GM23248 (cell line): ENCODE results near the gene EPHA1. TPM values are rescaled to one million over a fixed set of nuclear protein-coding genes. Genes with fewer than 3 reads are reported as not detected.
"Not testable (repeated sequence)": the region's sequence is repeated elsewhere in the genome, so short reads cannot be mapped to it uniquely, and the experiment has no call there.

Experiments used
- DNase-seq: peaks from one replicate; pipeline ENCODE4 v3.0.0-alpha.2; 2015
- H2AFZ ChIP-seq: fragments of 200-600 bp; sonication (generic); 2 replicates; pipeline ENCODE4 v1.6.1; 2016; ENCODE audit warnings: antibody characterized with exemption
- H3F3A ChIP-seq: fragments of 200-600 bp; sonication (generic); 2 replicates; pipeline ENCODE4 v1.6.1; 2016; ENCODE audit warnings: mild to moderate bottlenecking, antibody characterized with exemption, mixed run types; ENCODE audit not compliant: insufficient read depth
- H3K27ac ChIP-seq: fragments of 200-600 bp; sonication (generic); 2 replicates; pipeline ENCODE4 v1.5.1; 2016; ENCODE audit warnings: mild to moderate bottlenecking
- H3K27me3 ChIP-seq: fragments of 200-600 bp; sonication (generic); replicated peaks from 2 replicates; pipeline ENCODE4 v1.6.1; 2016; ENCODE audit warnings: mild to moderate bottlenecking; ENCODE audit not compliant: insufficient read depth
- H3K36me3 ChIP-seq: fragments of 200-600 bp; sonication (generic); 2 replicates; pipeline ENCODE4 v1.6.1; 2016; ENCODE audit warnings: low read depth, mild to moderate bottlenecking
- H3K4me1 ChIP-seq: fragments of 200-600 bp; sonication (generic); 2 replicates; pipeline ENCODE4 v1.6.1; 2016; ENCODE audit warnings: mild to moderate bottlenecking; ENCODE audit not compliant: insufficient read depth
- H3K4me2 ChIP-seq: fragments of 200-600 bp; sonication (generic); one replicate; pipeline ENCODE4 v1.6.1; 2016; ENCODE audit warnings: mild to moderate bottlenecking; ENCODE audit not compliant: unreplicated experiment
- H3K4me3 ChIP-seq: fragments of 200-600 bp; sonication (generic); 2 replicates; pipeline ENCODE4 v1.5.1; 2016; ENCODE audit warnings: mild to moderate bottlenecking
- H3K79me2 ChIP-seq: fragments of 200-600 bp; sonication (generic); 2 replicates; pipeline ENCODE4 v1.6.1; 2016; ENCODE audit warnings: mild to moderate bottlenecking; ENCODE audit not compliant: insufficient read depth
- H3K9ac ChIP-seq: fragments of 200-600 bp; sonication (generic); 2 replicates; pipeline ENCODE4 v1.6.1; 2016; ENCODE audit warnings: mild to moderate bottlenecking
- H3K9me2 ChIP-seq: fragments of 200-600 bp; sonication (generic); 2 replicates; pipeline ENCODE4 v1.6.1; 2016; ENCODE audit warnings: mixed run types, mild to moderate bottlenecking, moderate library complexity; ENCODE audit not compliant: insufficient read depth
- H3K9me3 ChIP-seq: fragments of 200-600 bp; sonication (generic); one replicate; pipeline ENCODE4 v1.6.1; 2017; ENCODE audit warnings: low read depth
- H4K20me1 ChIP-seq: fragments of 200-600 bp; sonication (generic); 2 replicates; pipeline ENCODE4 v1.6.0; 2016; ENCODE audit not compliant: insufficient read depth
- EZH2 ChIP-seq: fragments of 200-600 bp; sonication (generic); IDR thresholded peaks from 2 replicates; pipeline ENCODE4 v1.6.1; 2018; ENCODE audit warnings: antibody characterized with exemption, mild to moderate bottlenecking; ENCODE audit not compliant: insufficient read depth, poor library complexity, severe bottlenecking
- EZH2phosphoT487 ChIP-seq: fragments of 200-600 bp; sonication (generic); IDR thresholded peaks from 2 replicates; pipeline ENCODE4 v1.6.1; 2018; ENCODE audit warnings: antibody characterized with exemption, moderate library complexity, mild to moderate bottlenecking, low read depth; ENCODE audit not compliant: insufficient read depth
- WGBS, 2 experiments: methylation state at CpG; one replicate each; pipeline ENCODE4 v1.1.6; 2015 to 2017; ENCODE audit warnings: low lambda C conversion rate in 2 of 2, low coverage in 1 of 2; ENCODE audit errors: missing lambda C conversion rate in 2 of 2; 5-methylcytosine and 5-hydroxymethylcytosine counted together
- in situ Hi-C: fragments of 300-500 bp; cut with MboI; formaldehyde crosslinking; loops from 2 replicates; pipeline ENCODE4 v1.15.0; 2020
- polyA plus RNA-seq: library from polyadenylated mRNA; unstranded; fragments of >200 nt; fragmentation: Nextera tagmentation; extraction: Ambion mirVana; gene quantifications from 2 replicates; pipeline ENCODE4 v1.2.1, GENCODE V29; 2016
- total RNA-seq: library from RNA; depleted of rRNA; stranded (reverse); fragments of >200 nt; shearing (Covaris generic); gene quantifications from 2 replicates; pipeline ENCODE4 v1.2.3, GENCODE V29; 2014

The EPHA1 gene
- total and polyA plus RNA-seq, 2 experiments from 2014 or later = 0.83 TPM; not detected in 1

DNA sequence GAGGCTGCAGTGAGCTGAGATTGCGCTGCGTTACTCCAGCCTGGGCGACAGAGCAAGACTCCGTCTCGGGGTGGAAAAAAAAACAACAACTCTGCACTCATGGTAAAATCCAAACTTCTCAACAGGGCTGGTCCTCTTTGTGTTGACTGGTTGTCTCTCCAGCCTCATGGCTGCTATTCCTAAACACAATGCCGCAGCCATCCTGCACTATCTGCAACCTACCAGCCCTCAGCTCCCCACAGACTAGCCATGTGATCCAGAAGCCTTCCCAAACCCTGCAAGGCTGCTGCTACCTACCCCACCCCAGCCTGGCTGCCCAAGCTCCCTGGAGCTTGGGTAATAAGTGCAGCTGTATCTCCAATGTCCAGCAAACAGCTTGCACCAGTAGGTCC lies 15.8 kb downstream of the EPHA1 start:
- no peak for DNase-seq
- Histone ChIP-seq H3K4me2 (no peak overlapping the region), H3K36me3 (peaks cover 27% of the 10 kb centered on the region), H3F3A (peaks cover 56% of the 10 kb centered on the region), H3K9me3 (no peaks in the 10 kb centered on the region), H4K20me1 (no peaks in the 10 kb centered on the region; the same call in 1 of the 2 replicates), H3K4me1 (peaks cover 38% of the 10 kb centered on the region), H3K79me2 (peaks cover 11% of the 10 kb centered on the region), H3K9ac (no peak overlapping the region), H3K27ac (no peak overlapping the region; the same call in 1 of the 2 replicates), H3K9me2 (no peaks in the 10 kb centered on the region), H2AFZ (no peak overlapping the region), H3K4me3 (no peak overlapping the region), H3K27me3 (no peaks in the 10 kb centered on the region)
- in situ Hi-C loops = no loop called here
- TF ChIP-seq EZH2 (no peak), EZH2phosphoT487 (no peak)
- WGBS, 2 experiments = 97 to 99% methylated on average over 6 of the region's 6 CpGs

DNA sequence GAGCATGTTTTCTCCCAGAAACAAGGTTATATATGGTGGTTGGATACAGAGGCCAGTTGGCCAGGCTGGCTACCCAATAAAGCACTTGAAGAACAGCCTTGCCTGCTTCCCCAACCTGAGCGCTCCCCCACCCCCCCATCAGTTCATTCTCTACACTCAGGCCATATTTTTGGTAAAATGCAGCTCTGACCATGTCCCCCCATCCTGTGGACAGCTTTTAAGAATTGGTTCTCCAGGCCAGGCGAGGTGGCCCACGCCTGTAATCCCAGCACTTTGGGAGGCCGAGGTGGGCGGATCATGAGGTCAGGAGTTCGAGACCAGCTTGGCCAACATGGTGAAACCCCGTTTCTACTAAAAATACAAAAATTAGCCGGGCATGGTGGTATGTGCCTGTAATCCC lies 16.2 kb downstream of the EPHA1 start:
- H3K4me3 ChIP-seq, H3K27me3 ChIP-seq, in situ Hi-C loops, H3K9me3 ChIP-seq, DNase-seq, H4K20me1 ChIP-seq, H3K9ac ChIP-seq, H3K9me2 ChIP-seq, H2AFZ ChIP-seq: not testable (repeated sequence)
- 90 to 98% methylated on average over 6 to 8 of the region's 8 CpGs for WGBS, 2 experiments
- peak overlapping the region; percentile 45 for H3K4me2 ChIP-seq
- peaks cover 60% of the 10 kb centered on the region for H3F3A ChIP-seq
- peaks cover 27% of the 10 kb centered on the region for H3K36me3 ChIP-seq
- peak overlapping the region; percentile 79 for H3K27ac ChIP-seq
- peaks cover 38% of the 10 kb centered on the region for H3K4me1 ChIP-seq
- peaks cover 15% of the 10 kb centered on the region for H3K79me2 ChIP-seq

DNA sequence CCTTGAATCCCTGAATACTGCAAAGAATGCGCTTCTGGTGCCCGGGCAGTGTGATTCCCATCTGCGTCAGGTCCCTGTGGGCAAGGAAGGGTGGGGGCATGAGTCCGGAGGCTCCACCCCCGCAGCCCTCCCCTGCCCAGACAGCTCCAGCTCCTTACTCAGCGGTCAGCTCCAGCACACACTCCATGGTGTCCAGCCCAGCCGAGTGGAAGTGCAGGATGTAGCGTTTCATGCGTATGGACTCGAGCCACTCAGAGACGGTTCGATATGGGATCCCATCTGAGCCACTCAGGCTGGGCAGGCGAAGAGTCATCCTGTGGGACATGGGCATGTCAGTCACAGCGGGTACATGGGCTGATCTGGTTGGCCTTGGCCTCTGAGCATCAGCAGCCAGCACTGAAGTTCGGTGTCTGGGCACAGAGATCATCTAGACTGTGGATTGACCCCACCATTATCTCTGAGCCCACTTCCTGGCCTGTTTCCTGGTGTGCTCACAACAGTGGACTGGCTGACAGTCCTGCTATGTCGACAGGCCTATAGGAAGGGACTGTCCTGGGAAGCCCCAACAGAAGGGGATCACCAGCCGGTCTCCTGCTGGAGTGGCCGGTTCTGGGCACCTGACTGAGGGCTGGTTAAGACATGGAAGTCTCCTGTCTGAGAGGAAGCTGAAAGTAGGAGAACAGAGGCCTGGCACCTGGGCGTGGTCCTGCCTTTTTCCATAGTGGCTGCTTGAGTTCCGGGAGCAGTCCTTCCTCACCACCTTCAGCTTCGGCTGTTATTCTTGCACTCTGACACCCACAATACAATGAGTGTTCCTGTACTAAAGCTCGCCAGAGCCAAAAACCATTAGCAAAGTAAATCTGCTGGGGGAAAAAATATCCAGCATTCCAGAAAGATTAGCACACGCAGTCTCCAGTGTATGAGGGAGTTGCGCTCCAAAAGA lies 16.9 kb downstream of the EPHA1 start:
- Histone ChIP-seq H3K27ac (peak overlapping the region; percentile 79), H3K4me2 (peak overlapping the region; percentile 63), H3K79me2 (peaks cover 22% of the 10 kb centered on the region), H2AFZ (no peak overlapping the region), H3K36me3 (peaks cover 27% of the 10 kb centered on the region), H3F3A (peaks cover 67% of the 10 kb centered on the region), H3K27me3 (no peaks in the 10 kb centered on the region), H4K20me1 (no peaks in the 10 kb centered on the region; the same call in 1 of the 2 replicates), H3K9me3 (no peaks in the 10 kb centered on the region), H3K4me1 (peaks cover 39% of the 10 kb centered on the region), H3K9ac (peak overlapping the region; percentile 50), H3K9me2 (no peaks in the 10 kb centered on the region), H3K4me3 (0 out of 2 replicates have a peak overlapping the region, but pooled peaks have one; percentile 14)
- DNase-seq = peak; percentile 89
- in situ Hi-C loops = no loop called here
- TF ChIP-seq EZH2 = no peak
- no peak for TF ChIP-seq EZH2phosphoT487
- 58 to 63% methylated on average over 22 to 24 of the region's 24 CpGs for WGBS, 2 experiments

GRCh38 chr7:143390773-143391317 lies 17.8 kb downstream of the EPHA1 start:
- Histone ChIP-seq H3K4me2 (peak overlapping the region; percentile 25), H3K36me3 (peaks cover 27% of the 10 kb centered on the region), H3K4me1 (peaks cover 35% of the 10 kb centered on the region), H3K9ac (no peak overlapping the region), H3K4me3 (no peak overlapping the region), H3F3A (peaks cover 76% of the 10 kb centered on the region), H3K27ac (peak overlapping the region; percentile 79), H2AFZ (no peak overlapping the region), H3K9me2 (no peaks in the 10 kb centered on the region), H3K9me3 (no peaks in the 10 kb centered on the region), H3K27me3 (no peaks in the 10 kb centered on the region), H3K79me2 (peaks cover 31% of the 10 kb centered on the region), H4K20me1 (peaks cover 4% of the 10 kb centered on the region; the same call in 1 of the 2 replicates)
- TF ChIP-seq EZH2 (no peak), EZH2phosphoT487 (no peak)
- WGBS, 2 experiments = 68 to 74% methylated on average over 8 to 9 of the region's 9 CpGs
- no peak for DNase-seq
- in situ Hi-C loops = no loop called here
